ENCODE results near the gene HMBS. TPM values are rescaled to one million over a fixed set of nuclear protein-coding genes. Genes with fewer than 3 reads are reported as not detected.

Gene HMBS
- total and polyA plus RNA-seq, 8 donors, result 4.8 to 18.9 (median 9.4) TPM

- DNase-seq, result no peak
- H3K4me3 ChIP-seq, result no peak overlapping the region
- TF ChIP-seq CTCF (IDR thresholded peaks at IDR 0.05), result no peak
- H3K4me1 ChIP-seq, result peaks cover 10 to 21% (median 16%) of the 10 kb centered on the region in 3 donors
- H3K27ac ChIP-seq, result no peak overlapping the region
- no peak for ATAC-seq
- no peaks in the 10 kb centered on the region for H3K9me3 ChIP-seq
- H3K36me3 ChIP-seq, result no peaks in the 10 kb centered on the region
- H3K27me3 ChIP-seq, result no peaks in the 10 kb centered on the region
- intact Hi-C loops (cut with DNase I), result no loop called here
- 86 to 88% methylated on average over 1 of the region's 1 CpG for WGBS, 2 donors
- no peak for FAIRE-seq
Measured at GRCh38 chr11:119089319-119089718, 4.6 kb downstream of the HMBS start.

- H3K27me3 ChIP-seq, result no peaks in the 10 kb centered on the region
- no peak overlapping the region for H3K4me3 ChIP-seq
- FAIRE-seq (no peak), ATAC-seq (no peak), DNase-seq (no peak)
- intact Hi-C loops (cut with DNase I), result no loop called here
- WGBS, 2 donors, result 86 to 89% methylated on average over 9 of the region's 9 CpGs
- no peaks in the 10 kb centered on the region for H3K9me3 ChIP-seq
- no peak for TF ChIP-seq CTCF (IDR thresholded peaks at IDR 0.05)
- H3K4me1 ChIP-seq, result peaks cover 9 to 16% (median 11%) of the 10 kb centered on the region in 3 donors
- no peaks in the 10 kb centered on the region for H3K36me3 ChIP-seq
- H3K27ac ChIP-seq, result no peak overlapping the region
Measured at GRCh38 chr11:119091178-119091577, 6.5 kb downstream of the HMBS start.

- no peak for DNase-seq
- FAIRE-seq, result no peak
Measured at GRCh38 chr11:119091966-119092879, 7.5 kb downstream of the HMBS start.

GRCh38 chr11:119092880-119093842 lies 8.5 kb downstream of the HMBS start:
- no peak for ATAC-seq
- no peak for TF ChIP-seq CTCF (IDR thresholded peaks at IDR 0.05)
- FAIRE-seq, result no peak
- Histone ChIP-seq H3K27ac (peak overlapping the region in 3 of 4 donors; percentile 85 to 93 (median 93)), H3K27me3 (no peaks in the 10 kb centered on the region), H3K4me3 (peak overlapping the region in 3 of 4 donors; percentile 60 to 85 (median 77)), H3K9me3 (no peaks in the 10 kb centered on the region), H3K36me3 (peaks cover 0 to 18% (median 0%) of the 10 kb centered on the region in 3 donors), H3K4me1 (peaks cover 9 to 16% (median 11%) of the 10 kb centered on the region in 3 donors)
- intact Hi-C loops (cut with DNase I), result no loop called here
- WGBS, 2 donors, result 34 to 38% methylated on average over 12 of the region's 12 CpGs
- DNase-seq, result no peak

More at GRCh38 chr11:119091966-119092879, 7.5 kb downstream of the HMBS start:
- no peak for TF ChIP-seq CTCF (IDR thresholded peaks at IDR 0.05)
- no peak for ATAC-seq
- peak overlapping the region in 1 of 4 donors; percentile 85 for H3K4me3 ChIP-seq
- H3K36me3 ChIP-seq, result peaks cover 0 to 9% (median 0%) of the 10 kb centered on the region in 3 donors
- H3K9me3 ChIP-seq, result no peaks in the 10 kb centered on the region
- peaks cover 9 to 16% (median 11%) of the 10 kb centered on the region in 3 donors for H3K4me1 ChIP-seq
- H3K27me3 ChIP-seq, result no peaks in the 10 kb centered on the region
- H3K27ac ChIP-seq, result no peak overlapping the region
- intact Hi-C loops (cut with DNase I), result no loop called here
- WGBS, 2 donors, result 84 to 86% methylated on average over 13 of the region's 13 CpGs

All from pancreas (tissue), 10 donors.